GM18861 (cell line): ENCODE measurements around the gene BRD9.
"Not testable (repeated sequence)": the region's sequence is repeated elsewhere in the genome, so short reads cannot be mapped to it uniquely, and the experiment has no call there.

Source experiments
- ATAC-seq: cut with Tn5 transposase; IDR thresholded peaks from one replicate; pipeline ENCODE4 v1.9.1; 2021; ENCODE audit not compliant: unreplicated experiment

BRD9 gene

GRCh38 chr5:860506-861150 is 32.0 kb downstream of the BRD9 start:
- ATAC-seq, result no peak

- no peak for ATAC-seq
Measured at GRCh38 chr5:859798-860296, 32.8 kb downstream of the BRD9 start.

GRCh38 chr5:859391-859790 is 33.2 kb downstream of the BRD9 start:
- no peak for ATAC-seq

GRCh38 chr5:858726-859125 is 33.9 kb downstream of the BRD9 start:
- ATAC-seq, result no peak

- ATAC-seq, result no peak
Measured at GRCh38 chr5:856531-857425, 35.8 kb downstream of the BRD9 start.

GRCh38 chr5:855771-856530 is 36.6 kb downstream of the BRD9 start:
- ATAC-seq, result no peak

GRCh38 chr5:854966-855743 is 37.4 kb downstream of the BRD9 start:
- no peak for ATAC-seq

GRCh38 chr5:854217-854616 is 38.4 kb downstream of the BRD9 start:
- no peak for ATAC-seq

- not testable (repeated sequence) for ATAC-seq
Measured at GRCh38 chr5:853416-854090, 39.0 kb downstream of the BRD9 start.

- ATAC-seq, result no peak
Measured at GRCh38 chr5:852431-853401, 39.9 kb downstream of the BRD9 start.

GRCh38 chr5:852018-852417 is 40.6 kb downstream of the BRD9 start:
- ATAC-seq, result no peak

GRCh38 chr5:851553-851952 is 41.0 kb downstream of the BRD9 start:
- ATAC-seq, result no peak

- no peak for ATAC-seq
Measured at GRCh38 chr5:851076-851475, 41.5 kb downstream of the BRD9 start.

GRCh38 chr5:850511-851006 is 42.0 kb downstream of the BRD9 start, which contains the start of gene ZDHHC11:
TSS of gene ZDHHC11 (minus strand) at chr5:850986. CDS start at chr5:850602, 384 bp downstream.
- ATAC-seq, result no peak

GRCh38 chr5:849651-850301 is 42.8 kb downstream of the BRD9 start:
- no peak for ATAC-seq

- ATAC-seq, result no peak
Measured at GRCh38 chr5:848671-849111, 43.9 kb downstream of the BRD9 start.

- ATAC-seq, result not testable (repeated sequence)
Measured at GRCh38 chr5:847736-848135, 44.9 kb downstream of the BRD9 start.

GRCh38 chr5:847212-847611 is 45.4 kb downstream of the BRD9 start:
- ATAC-seq, result not testable (repeated sequence)
